HepG2 (cell line): ENCODE data around the gene ARHGEF40.

ENCODE experiments used
- AFF4 ChIP-seq: sonication (generic); formaldehyde crosslinking; IDR thresholded peaks from 2 replicates; pipeline ENCODE4 v1.4.0; 2020; ENCODE audit warnings: missing genetic modification reagents
- BRF2 ChIP-seq: sonication (generic); formaldehyde crosslinking; IDR thresholded peaks from 2 replicates; pipeline ENCODE4 v1.8.1; 2022; ENCODE audit warnings: mild to moderate bottlenecking, missing genetic modification reagents
- CTCF ChIP-seq: sonication (generic); formaldehyde crosslinking; IDR thresholded peaks from 2 replicates; pipeline ENCODE4 v1.5.0; 2020; ENCODE audit warnings: mild to moderate bottlenecking, missing genetic modification reagents, moderate library complexity

- no peak for TF ChIP-seq CTCF (CRISPR knock-in tag)
- TF ChIP-seq AFF4 (CRISPR knock-in tag), result no peak
- TF ChIP-seq BRF2 (CRISPR knock-in tag), result no peak
These were observed 28.9 kb downstream of the ARHGEF40 start for GRCh38 chr14:21098892-21099595.
